Measurements from ENCODE around the gene CDH23. TPM values are rescaled to one million over a fixed set of nuclear protein-coding genes. Genes with fewer than 3 reads are reported as not detected.

Gene CDH23
- total RNA-seq, 4 donors from 2014 or later, result 13.8 to 20.1 (median 17.3) TPM

DNA sequence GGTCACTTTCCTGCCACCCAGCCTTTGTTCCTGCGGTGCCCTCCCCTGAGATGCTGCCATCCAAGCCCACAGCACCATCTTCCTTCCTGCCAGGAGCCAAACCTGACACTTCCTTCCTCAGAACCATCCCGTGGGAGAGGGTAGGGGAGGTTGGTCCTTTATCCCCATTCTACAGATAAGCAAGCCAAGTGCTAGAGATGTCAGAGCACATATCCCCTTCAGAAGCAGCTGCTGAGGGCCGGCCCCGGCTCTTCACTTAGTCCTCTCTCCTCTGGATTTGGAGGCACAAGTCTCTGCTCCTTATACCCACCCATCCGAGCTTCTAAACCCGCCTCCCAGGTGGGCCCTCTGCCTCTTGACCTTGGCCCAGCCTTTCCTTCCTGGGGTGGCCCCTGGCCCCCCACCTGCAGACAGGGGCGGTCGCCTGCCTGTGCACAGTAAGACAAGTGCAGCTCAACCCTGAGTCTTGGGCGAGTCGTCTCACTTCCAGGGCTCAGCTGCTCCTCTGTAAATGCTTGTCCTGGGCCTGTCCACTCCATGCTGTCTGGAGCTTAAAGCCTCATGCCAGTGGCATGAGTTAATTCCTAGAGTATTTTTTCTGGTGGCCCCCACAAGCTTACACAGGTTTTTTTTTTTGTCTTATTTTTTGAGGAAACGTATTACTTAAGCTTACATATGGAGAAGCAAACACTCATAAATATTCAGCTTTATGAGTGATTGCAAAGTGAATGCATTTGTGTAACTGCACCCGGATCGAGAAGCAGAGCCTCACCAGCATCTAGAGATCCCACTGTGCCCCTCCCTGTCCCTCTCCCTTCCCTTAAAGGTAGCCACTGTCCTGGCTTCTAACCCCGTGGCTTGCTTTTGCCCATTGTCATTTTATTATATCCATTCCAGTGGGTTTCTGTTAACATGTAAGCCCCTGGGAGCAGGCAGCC lies 125.1 kb downstream of the CDH23 start:
- 79 to 83% methylated on average over 14 of the region's 14 CpGs for WGBS, 2 donors
- H3K9me3 ChIP-seq, result no peaks in the 10 kb centered on the region
- no peak overlapping the region for H3K4me3 ChIP-seq
- TF ChIP-seq POLR2A (IDR thresholded peaks at IDR 0.05), result no peak
- TF ChIP-seq, protein P1, sequence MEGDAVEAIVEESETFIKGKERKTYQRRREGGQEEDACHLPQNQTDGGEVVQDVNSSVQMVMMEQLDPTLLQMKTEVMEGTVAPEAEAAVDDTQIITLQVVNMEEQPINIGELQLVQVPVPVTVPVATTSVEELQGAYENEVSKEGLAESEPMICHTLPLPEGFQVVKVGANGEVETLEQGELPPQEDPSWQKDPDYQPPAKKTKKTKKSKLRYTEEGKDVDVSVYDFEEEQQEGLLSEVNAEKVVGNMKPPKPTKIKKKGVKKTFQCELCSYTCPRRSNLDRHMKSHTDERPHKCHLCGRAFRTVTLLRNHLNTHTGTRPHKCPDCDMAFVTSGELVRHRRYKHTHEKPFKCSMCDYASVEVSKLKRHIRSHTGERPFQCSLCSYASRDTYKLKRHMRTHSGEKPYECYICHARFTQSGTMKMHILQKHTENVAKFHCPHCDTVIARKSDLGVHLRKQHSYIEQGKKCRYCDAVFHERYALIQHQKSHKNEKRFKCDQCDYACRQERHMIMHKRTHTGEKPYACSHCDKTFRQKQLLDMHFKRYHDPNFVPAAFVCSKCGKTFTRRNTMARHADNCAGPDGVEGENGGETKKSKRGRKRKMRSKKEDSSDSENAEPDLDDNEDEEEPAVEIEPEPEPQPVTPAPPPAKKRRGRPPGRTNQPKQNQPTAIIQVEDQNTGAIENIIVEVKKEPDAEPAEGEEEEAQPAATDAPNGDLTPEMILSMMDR (IDR thresholded peaks at IDR 0.05), result no peak
- no peak for TF ChIP-seq EP300 (IDR thresholded peaks at IDR 0.05)
- no peak overlapping the region for H3K27ac ChIP-seq
- no peaks in the 10 kb centered on the region for H3K27me3 ChIP-seq
- no peaks in the 10 kb centered on the region for H3K36me3 ChIP-seq
- H3K4me1 ChIP-seq, result no peaks in the 10 kb centered on the region
- DNase-seq (ENCODE audit: low spot score in 2 of 2), result no peak

DNA sequence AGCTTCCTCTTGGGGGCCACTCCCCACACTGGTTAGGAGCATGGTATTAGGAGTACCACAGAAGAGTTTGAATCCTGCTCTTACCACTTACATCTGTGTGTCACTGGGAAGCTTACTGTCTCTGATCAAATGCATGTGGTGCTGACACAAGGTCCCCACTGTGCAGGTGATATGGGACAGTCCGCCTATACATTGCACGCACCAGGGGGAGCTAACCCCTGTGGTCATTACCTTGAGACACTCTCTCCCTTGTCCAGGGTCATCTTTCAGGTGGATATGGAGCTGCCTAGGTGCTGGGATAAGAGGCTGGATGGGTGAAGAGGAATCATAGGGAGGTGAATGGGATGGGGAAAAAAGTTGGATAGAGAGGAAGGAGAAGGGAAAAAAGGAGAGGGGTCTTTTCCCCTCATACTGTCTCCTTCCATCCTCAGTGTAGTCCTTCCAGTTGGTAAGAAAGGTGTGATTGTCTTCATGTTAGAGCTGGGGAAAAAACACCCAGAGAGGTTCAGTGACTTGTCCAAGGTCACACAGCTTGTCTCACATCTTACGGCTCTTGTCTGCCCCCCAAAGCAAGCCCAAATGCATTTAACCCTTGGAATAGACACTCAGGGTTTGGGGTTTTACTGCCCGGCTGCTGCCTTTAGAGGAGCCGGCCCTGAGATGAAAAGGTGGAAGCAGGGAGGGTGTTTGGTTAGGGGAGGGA lies 125.9 kb downstream of the CDH23 start:
- Histone ChIP-seq H3K4me3 (no peak overlapping the region), H3K27ac (no peak overlapping the region), H3K4me1 (no peaks in the 10 kb centered on the region), H3K36me3 (no peaks in the 10 kb centered on the region), H3K9me3 (no peaks in the 10 kb centered on the region), H3K27me3 (no peaks in the 10 kb centered on the region)
- DNase-seq (ENCODE audit: low spot score in 2 of 2), result no peak
- WGBS, 2 donors, result 63 to 70% methylated on average over 5 of the region's 5 CpGs
- TF ChIP-seq, protein P1 (IDR thresholded peaks at IDR 0.05), result no peak
- TF ChIP-seq EP300 (IDR thresholded peaks at IDR 0.05) (no peak), POLR2A (IDR thresholded peaks at IDR 0.05) (no peak)

DNA sequence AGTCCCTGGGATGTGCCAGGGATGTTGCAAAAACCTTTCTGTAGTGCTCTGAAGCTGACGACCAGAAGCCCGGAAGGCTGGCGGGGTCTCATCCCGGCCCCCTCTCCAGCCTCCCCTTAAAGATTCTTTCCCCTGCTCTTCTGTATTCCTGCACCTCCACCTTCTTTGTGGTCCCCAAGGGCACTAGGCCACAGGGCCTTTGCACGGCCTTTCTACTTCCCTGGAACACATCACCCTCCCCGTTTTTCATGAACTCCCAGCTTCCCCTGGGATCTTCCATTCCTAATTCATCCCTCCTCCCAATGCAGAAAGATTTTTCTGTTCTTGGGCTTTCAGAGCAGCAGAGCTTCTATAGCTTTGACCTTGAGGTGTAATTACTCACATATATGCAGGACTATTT lies 127.0 kb downstream of the CDH23 start:
- no peaks in the 10 kb centered on the region for H3K27me3 ChIP-seq
- H3K36me3 ChIP-seq, result no peaks in the 10 kb centered on the region
- peaks cover 0 to under 1% (median 0%) of the 10 kb centered on the region in 4 donors for H3K4me1 ChIP-seq
- H3K4me3 ChIP-seq, result no peak overlapping the region
- no peaks in the 10 kb centered on the region for H3K9me3 ChIP-seq
- no peak for DNase-seq (ENCODE audit: low spot score in 2 of 2)
- 79 to 90% methylated on average over 6 of the region's 6 CpGs for WGBS, 2 donors
- TF ChIP-seq EP300 (IDR thresholded peaks at IDR 0.05), result no peak
- no peak for TF ChIP-seq POLR2A (IDR thresholded peaks at IDR 0.05)
- TF ChIP-seq, protein P1 (IDR thresholded peaks at IDR 0.05), result no peak
- H3K27ac ChIP-seq, result no peak overlapping the region

DNA sequence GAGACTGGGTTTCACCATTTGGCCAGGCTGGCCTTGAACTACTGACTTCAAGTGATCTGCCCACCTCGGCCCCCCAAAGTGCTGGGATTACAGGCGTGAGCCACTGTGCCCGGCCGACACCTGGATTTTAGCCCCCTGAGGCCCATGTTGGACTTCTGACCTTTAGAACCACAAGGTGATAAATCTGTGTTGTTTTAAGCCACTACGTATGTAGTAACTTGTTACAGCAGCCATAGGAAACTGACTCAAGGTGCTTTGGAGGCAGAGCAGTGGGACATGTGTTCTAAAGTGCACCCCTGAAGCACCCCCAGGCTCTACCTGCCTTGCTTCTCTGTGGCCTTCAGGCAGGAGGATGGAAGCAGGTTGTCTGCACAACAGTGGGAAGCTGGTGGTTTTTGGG lies 128.4 kb downstream of the CDH23 start:
- no peaks in the 10 kb centered on the region for H3K36me3 ChIP-seq
- H3K4me3 ChIP-seq, result no peak overlapping the region
- TF ChIP-seq POLR2A (IDR thresholded peaks at IDR 0.05), result no peak
- TF ChIP-seq, protein P1 (IDR thresholded peaks at IDR 0.05), result no peak
- TF ChIP-seq EP300 (IDR thresholded peaks at IDR 0.05), result no peak
- peaks cover 0 to 4% (median 0%) of the 10 kb centered on the region in 4 donors for H3K4me1 ChIP-seq
- no peak for DNase-seq (ENCODE audit: low spot score in 2 of 2)
- WGBS, 2 donors, result 83 to 90% methylated on average over 4 to 5 of the region's 5 CpGs
- no peaks in the 10 kb centered on the region for H3K27me3 ChIP-seq
- H3K9me3 ChIP-seq, result no peaks in the 10 kb centered on the region
- no peak overlapping the region for H3K27ac ChIP-seq

DNA sequence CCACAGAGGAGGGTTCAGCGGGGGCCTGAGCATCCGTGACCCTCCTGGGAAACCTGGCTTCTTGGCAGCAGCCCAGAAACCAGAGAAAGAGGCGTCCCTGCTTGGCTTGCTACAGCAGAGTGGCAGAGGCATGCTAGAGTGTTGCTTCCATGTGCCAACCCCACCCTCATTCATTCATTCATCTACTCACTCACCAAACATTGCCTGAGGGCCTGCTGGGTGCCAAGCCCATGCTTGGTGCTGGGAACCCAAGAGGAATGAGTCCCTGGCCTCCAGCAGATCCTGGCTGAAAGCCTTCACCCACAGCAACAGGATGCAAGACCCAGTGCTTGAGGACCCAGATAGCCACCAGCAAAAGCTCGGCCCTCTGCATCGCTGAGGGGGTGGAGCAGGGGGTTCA lies 129.0 kb downstream of the CDH23 start:
- 87 to 94% methylated on average over 4 to 5 of the region's 5 CpGs for WGBS, 2 donors
- TF ChIP-seq EP300 (IDR thresholded peaks at IDR 0.05) (no peak), POLR2A (IDR thresholded peaks at IDR 0.05) (no peak)
- TF ChIP-seq, protein P1 (IDR thresholded peaks at IDR 0.05), result no peak
- Histone ChIP-seq H3K36me3 (no peaks in the 10 kb centered on the region), H3K9me3 (no peaks in the 10 kb centered on the region), H3K27ac (no peak overlapping the region), H3K27me3 (no peaks in the 10 kb centered on the region), H3K4me3 (no peak overlapping the region), H3K4me1 (peaks cover 0 to 4% (median 0%) of the 10 kb centered on the region in 4 donors)
- no peak for DNase-seq (ENCODE audit: low spot score in 2 of 2)
